ENCODE measurements around the gene OLFML3. TPM values are rescaled to one million over a fixed set of nuclear protein-coding genes. Genes with fewer than 3 reads are reported as not detected.
"Not testable (repeated sequence)": the region's sequence is repeated elsewhere in the genome, so short reads cannot be mapped to it uniquely, and the experiment has no call there.

Gene OLFML3
- total and polyA plus RNA-seq, 2 donors = 5.0 to 16.3 TPM

GRCh38 chr1:113946678-113947387, 32.4 kb upstream of the OLFML3 start:
- Histone ChIP-seq H3K27ac (ENCODE audit: low read depth in 1 of 2, low read length in 1 of 2) (peak overlapping the region; percentile 75 to 88), H3K4me3 (ENCODE audit: low read length in 2 of 2) (peak overlapping the region; percentile 23 to 29), H3K9me3 (ENCODE audit: control insufficient read depth in 2 of 2, insufficient read depth in 1 of 2, low read length in 1 of 2) (no peaks in the 10 kb centered on the region), H3K4me1 (ENCODE audit: control insufficient read depth in 2 of 2, insufficient read depth in 2 of 2, low read length in 2 of 2) (peaks cover 29 to 42% of the 10 kb centered on the region in 2 donors), H3K36me3 (ENCODE audit: control insufficient read depth in 2 of 2, insufficient read depth in 2 of 2, low read length in 1 of 2) (peaks cover 0 to 35% of the 10 kb centered on the region in 2 donors), H3K27me3 (ENCODE audit: control insufficient read depth in 2 of 2, insufficient read depth in 1 of 2, low read length in 1 of 2) (no peaks in the 10 kb centered on the region)
- WGBS = 42% methylated on average over 3 of the region's 3 CpGs
- peak in 1 of 9 donors; percentile 38 for DNase-seq (ENCODE audit: low read depth in 6 of 9, low spot score in 9 of 9)

GRCh38 chr1:113947388-113948107, 31.7 kb upstream of the OLFML3 start:
- Histone ChIP-seq H3K27me3 (ENCODE audit: control insufficient read depth in 2 of 2, insufficient read depth in 1 of 2, low read length in 1 of 2) (no peaks in the 10 kb centered on the region), H3K27ac (ENCODE audit: low read depth in 1 of 2, low read length in 1 of 2) (peak overlapping the region; percentile 75 to 88), H3K4me3 (ENCODE audit: low read length in 2 of 2) (peak overlapping the region; percentile 23 to 29), H3K36me3 (ENCODE audit: control insufficient read depth in 2 of 2, insufficient read depth in 2 of 2, low read length in 1 of 2) (peaks cover 0 to 31% of the 10 kb centered on the region in 2 donors), H3K4me1 (ENCODE audit: control insufficient read depth in 2 of 2, insufficient read depth in 2 of 2, low read length in 2 of 2) (peaks cover 27 to 39% of the 10 kb centered on the region in 2 donors), H3K9me3 (ENCODE audit: control insufficient read depth in 2 of 2, insufficient read depth in 1 of 2, low read length in 1 of 2) (no peaks in the 10 kb centered on the region)
- DNase-seq (ENCODE audit: low read depth in 6 of 9, low spot score in 9 of 9) = peak in 2 of 9 donors; percentile 43 to 60
- WGBS = 19% methylated on average over 3 of the region's 3 CpGs

GRCh38 chr1:113948151-113948550, 31.1 kb upstream of the OLFML3 start:
- H3K27me3 ChIP-seq (ENCODE audit: control insufficient read depth in 2 of 2, insufficient read depth in 1 of 2, low read length in 1 of 2); DNase-seq (ENCODE audit: low read depth in 6 of 9, low spot score in 9 of 9); H3K9me3 ChIP-seq (ENCODE audit: control insufficient read depth in 2 of 2, insufficient read depth in 1 of 2, low read length in 1 of 2): not testable (repeated sequence)
- peak overlapping the region; percentile 26 to 88 for H3K27ac ChIP-seq (ENCODE audit: low read depth in 1 of 2, low read length in 1 of 2)
- H3K4me1 ChIP-seq (ENCODE audit: control insufficient read depth in 2 of 2, insufficient read depth in 2 of 2, low read length in 2 of 2) = peaks cover 27 to 39% of the 10 kb centered on the region in 2 donors
- WGBS = 87% methylated on average over 4 of the region's 4 CpGs
- peaks cover 0 to 29% of the 10 kb centered on the region in 2 donors for H3K36me3 ChIP-seq (ENCODE audit: control insufficient read depth in 2 of 2, insufficient read depth in 2 of 2, low read length in 1 of 2)
- peak overlapping the region in 1 of 2 donors; percentile 23 for H3K4me3 ChIP-seq (ENCODE audit: low read length in 2 of 2)

GRCh38 chr1:113949007-113949406, 30.3 kb upstream of the OLFML3 start:
- DNase-seq (ENCODE audit: low read depth in 6 of 9, low spot score in 9 of 9) = peak in 1 of 9 donors; percentile 41
- H3K4me1 ChIP-seq (ENCODE audit: control insufficient read depth in 2 of 2, insufficient read depth in 2 of 2, low read length in 2 of 2) = peaks cover 25 to 39% of the 10 kb centered on the region in 2 donors
- whole genome bisulfite sequencing = 98% methylated on average over 5 of the region's 5 CpGs
- peaks cover 5 to 25% of the 10 kb centered on the region in 2 donors for H3K36me3 ChIP-seq (ENCODE audit: control insufficient read depth in 2 of 2, insufficient read depth in 2 of 2, low read length in 1 of 2)
- H3K27me3 ChIP-seq (ENCODE audit: control insufficient read depth in 2 of 2, insufficient read depth in 1 of 2, low read length in 1 of 2) = no peaks in the 10 kb centered on the region
- peak overlapping the region in 1 of 2 donors; percentile 88 for H3K27ac ChIP-seq (ENCODE audit: low read depth in 1 of 2, low read length in 1 of 2)
- no peak overlapping the region for H3K4me3 ChIP-seq (ENCODE audit: low read length in 2 of 2)
- no peaks in the 10 kb centered on the region for H3K9me3 ChIP-seq (ENCODE audit: control insufficient read depth in 2 of 2, insufficient read depth in 1 of 2, low read length in 1 of 2)

- 100% methylated on average over 1 of the region's 1 CpG for WGBS
- no peak for DNase-seq (ENCODE audit: low read depth in 6 of 9, low spot score in 9 of 9)
- no peak overlapping the region for H3K27ac ChIP-seq (ENCODE audit: low read depth in 1 of 2, low read length in 1 of 2)
- peaks cover 25 to 29% of the 10 kb centered on the region in 2 donors for H3K4me1 ChIP-seq (ENCODE audit: control insufficient read depth in 2 of 2, insufficient read depth in 2 of 2, low read length in 2 of 2)
- no peaks in the 10 kb centered on the region for H3K9me3 ChIP-seq (ENCODE audit: control insufficient read depth in 2 of 2, insufficient read depth in 1 of 2, low read length in 1 of 2)
- H3K27me3 ChIP-seq (ENCODE audit: control insufficient read depth in 2 of 2, insufficient read depth in 1 of 2, low read length in 1 of 2) = no peaks in the 10 kb centered on the region
- H3K4me3 ChIP-seq (ENCODE audit: low read length in 2 of 2) = no peak overlapping the region
- H3K36me3 ChIP-seq (ENCODE audit: control insufficient read depth in 2 of 2, insufficient read depth in 2 of 2, low read length in 1 of 2) = peaks cover 5 to 28% of the 10 kb centered on the region in 2 donors
Observed at GRCh38 chr1:113950908-113951307, 28.4 kb upstream of the OLFML3 start.

GRCh38 chr1:113951719-113952118, 27.6 kb upstream of the OLFML3 start:
- Histone ChIP-seq H3K9me3 (ENCODE audit: control insufficient read depth in 2 of 2, insufficient read depth in 1 of 2, low read length in 1 of 2) (no peaks in the 10 kb centered on the region), H3K4me1 (ENCODE audit: control insufficient read depth in 2 of 2, insufficient read depth in 2 of 2, low read length in 2 of 2) (peaks cover 23 to 25% of the 10 kb centered on the region in 2 donors), H3K36me3 (ENCODE audit: control insufficient read depth in 2 of 2, insufficient read depth in 2 of 2, low read length in 1 of 2) (peaks cover 5 to 34% of the 10 kb centered on the region in 2 donors), H3K27me3 (ENCODE audit: control insufficient read depth in 2 of 2, insufficient read depth in 1 of 2, low read length in 1 of 2) (no peaks in the 10 kb centered on the region), H3K27ac (ENCODE audit: low read depth in 1 of 2, low read length in 1 of 2) (no peak overlapping the region), H3K4me3 (ENCODE audit: low read length in 2 of 2) (no peak overlapping the region)
- no peak for DNase-seq (ENCODE audit: low read depth in 6 of 9, low spot score in 9 of 9)
- WGBS = 99% methylated on average over 2 of the region's 2 CpGs

- 94% methylated on average over 1 of the region's 1 CpG for WGBS
- no peak for DNase-seq (ENCODE audit: low read depth in 6 of 9, low spot score in 9 of 9)
Observed at GRCh38 chr1:113957984-113958383, 21.3 kb upstream of the OLFML3 start.

GRCh38 chr1:113958691-113959090, 20.6 kb upstream of the OLFML3 start:
- 100% methylated on average over 1 of the region's 1 CpG for WGBS
- H3K36me3 ChIP-seq (ENCODE audit: control insufficient read depth in 2 of 2, insufficient read depth in 2 of 2, low read length in 1 of 2) = peaks cover 27 to 74% of the 10 kb centered on the region in 2 donors
- peaks cover 3 to 4% of the 10 kb centered on the region in 2 donors for H3K4me1 ChIP-seq (ENCODE audit: control insufficient read depth in 2 of 2, insufficient read depth in 2 of 2, low read length in 2 of 2)
- H3K27ac ChIP-seq (ENCODE audit: low read depth in 1 of 2, low read length in 1 of 2) = no peak overlapping the region
- no peak for DNase-seq (ENCODE audit: low read depth in 6 of 9, low spot score in 9 of 9)
- H3K4me3 ChIP-seq (ENCODE audit: low read length in 2 of 2) = no peak overlapping the region
- H3K9me3 ChIP-seq (ENCODE audit: control insufficient read depth in 2 of 2, insufficient read depth in 1 of 2, low read length in 1 of 2) = no peaks in the 10 kb centered on the region
- no peaks in the 10 kb centered on the region for H3K27me3 ChIP-seq (ENCODE audit: control insufficient read depth in 2 of 2, insufficient read depth in 1 of 2, low read length in 1 of 2)

More at GRCh38 chr1:113957984-113958383, 21.3 kb upstream of the OLFML3 start:
- H3K27ac ChIP-seq (ENCODE audit: low read depth in 1 of 2, low read length in 1 of 2) = no peak overlapping the region
- no peaks in the 10 kb centered on the region for H3K9me3 ChIP-seq (ENCODE audit: control insufficient read depth in 2 of 2, insufficient read depth in 1 of 2, low read length in 1 of 2)
- H3K4me1 ChIP-seq (ENCODE audit: control insufficient read depth in 2 of 2, insufficient read depth in 2 of 2, low read length in 2 of 2) = no peaks in the 10 kb centered on the region
- peaks cover 22 to 68% of the 10 kb centered on the region in 2 donors for H3K36me3 ChIP-seq (ENCODE audit: control insufficient read depth in 2 of 2, insufficient read depth in 2 of 2, low read length in 1 of 2)
- H3K27me3 ChIP-seq (ENCODE audit: control insufficient read depth in 2 of 2, insufficient read depth in 1 of 2, low read length in 1 of 2) = no peaks in the 10 kb centered on the region
- no peak overlapping the region for H3K4me3 ChIP-seq (ENCODE audit: low read length in 2 of 2)
